Measurements from ENCODE around the gene PARP8. TPM values are rescaled to one million over a fixed set of nuclear protein-coding genes. Genes with fewer than 3 reads are reported as not detected.

Gene PARP8
- total and polyA plus RNA-seq, 9 of the 15 experiments (the other 6 are each of a cell fraction or from before 2014, with no cell fraction given) = 0.03 to 0.31 TPM; not detected in 7

DNA sequence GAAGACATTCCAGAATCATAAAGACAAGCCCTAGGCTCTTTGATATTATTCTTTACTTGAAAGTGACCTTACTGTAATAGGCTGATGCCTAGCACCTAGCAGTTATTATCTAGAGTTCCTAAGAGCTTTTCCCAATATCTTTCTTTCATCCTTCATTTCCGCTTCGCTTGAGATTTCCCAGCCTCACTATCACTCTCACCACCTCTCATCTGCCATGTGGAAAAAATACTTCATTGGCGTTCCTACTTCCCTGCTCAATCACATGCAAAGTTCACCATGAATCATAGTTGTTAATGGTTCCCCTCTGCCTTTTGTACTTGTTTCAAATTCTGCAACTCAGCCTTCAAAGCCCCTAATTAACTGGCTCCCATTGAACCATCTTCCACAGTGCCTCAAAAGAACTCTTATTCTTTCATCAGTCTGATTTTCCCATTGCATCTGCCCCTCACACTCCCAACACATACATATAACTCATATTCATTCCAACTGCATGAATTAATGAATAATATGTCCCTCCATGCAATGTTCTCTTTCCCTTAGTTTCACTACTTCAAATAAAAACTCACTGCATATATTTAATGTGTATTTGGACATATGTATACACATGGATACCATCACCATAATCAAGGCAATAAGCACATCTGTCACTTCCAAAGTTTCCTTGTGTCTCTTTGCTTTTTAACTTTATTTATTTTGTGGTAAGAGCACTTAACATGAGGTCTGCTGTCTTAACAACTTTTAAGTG, 221.6 kb downstream of the PARP8 start:
- Histone ChIP-seq H3K9ac (ENCODE audit: insufficient read depth in 1 of 2, low read depth in 2 of 2, low read length in 2 of 2) (no peak overlapping the region), H3K9me3 (replicated peaks; ENCODE audit: control insufficient read depth, insufficient read depth, low read depth, low read length) (no peaks in the 10 kb centered on the region), H3K4me2 (ENCODE audit: insufficient read depth, low read length) (no peak overlapping the region), H3K36me3 (ENCODE audit: control insufficient read depth, insufficient read depth, low read length) (no peaks in the 10 kb centered on the region), H3K27me3 (ENCODE audit: control insufficient read depth in 2 of 2, insufficient read depth in 2 of 2, low read length in 2 of 2) (no peaks in the 10 kb centered on the region), H3K27ac (ENCODE audit: extremely low read depth, low read depth, low read length) (no peak overlapping the region), H2AFZ (ENCODE audit: low read depth, low read length) (no peak overlapping the region), H4K20me1 (replicated peaks; ENCODE audit: control insufficient read depth, insufficient read depth, low read length) (no peaks in the 10 kb centered on the region), H3K79me2 (ENCODE audit: control insufficient read depth, insufficient read depth, low read length) (no peaks in the 10 kb centered on the region), H3K9me1 (ENCODE audit: control insufficient read depth, insufficient read depth, low read length) (no peaks in the 10 kb centered on the region), H3K4me1 (replicated peaks in 1 of 2; ENCODE audit: control insufficient read depth in 2 of 2, insufficient read depth in 2 of 2, low read length in 2 of 2) (no peaks in the 10 kb centered on the region), H3K4me3 (no peak overlapping the region)
- TF ChIP-seq ZNF695 (CRISPR knock-in tag; IDR thresholded peaks at IDR 0.05) = no peak
- TF ChIP-seq, protein P1, sequence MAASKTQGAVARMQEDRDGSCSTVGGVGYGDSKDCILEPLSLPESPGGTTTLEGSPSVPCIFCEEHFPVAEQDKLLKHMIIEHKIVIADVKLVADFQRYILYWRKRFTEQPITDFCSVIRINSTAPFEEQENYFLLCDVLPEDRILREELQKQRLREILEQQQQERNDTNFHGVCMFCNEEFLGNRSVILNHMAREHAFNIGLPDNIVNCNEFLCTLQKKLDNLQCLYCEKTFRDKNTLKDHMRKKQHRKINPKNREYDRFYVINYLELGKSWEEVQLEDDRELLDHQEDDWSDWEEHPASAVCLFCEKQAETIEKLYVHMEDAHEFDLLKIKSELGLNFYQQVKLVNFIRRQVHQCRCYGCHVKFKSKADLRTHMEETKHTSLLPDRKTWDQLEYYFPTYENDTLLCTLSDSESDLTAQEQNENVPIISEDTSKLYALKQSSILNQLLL (CRISPR knock-in tag; IDR thresholded peaks at IDR 0.05; ENCODE audit: borderline replicate concordance) = no peak
- no peak for TF ChIP-seq MYC (IDR thresholded peaks at IDR 0.05; ENCODE audit: low read depth, low read length)
- no peak for TF ChIP-seq MYC (CRISPR knock-in tag; IDR thresholded peaks at IDR 0.05; ENCODE audit: borderline replicate concordance, low read depth)
- no peak for TF ChIP-seq ZNF589 (CRISPR knock-in tag; IDR thresholded peaks at IDR 0.05; ENCODE audit: low read depth)
- TF ChIP-seq ZNF311 (CRISPR knock-in tag; IDR thresholded peaks at IDR 0.05) = no peak
- no peak for TF ChIP-seq ZNF134 (CRISPR knock-in tag; conservative IDR thresholded peaks at IDR 0.05)
- TF ChIP-seq ASH1L (IDR thresholded peaks at IDR 0.05; ENCODE audit: borderline replicate concordance, low read depth, partially characterized antibody) = no peak
- no peak for TF ChIP-seq SPI1 (IDR thresholded peaks at IDR 0.05; ENCODE audit: borderline replicate concordance, low read depth, low read length)
- TF ChIP-seq PTRF (tag; IDR thresholded peaks at IDR 0.05) = no peak
- TF ChIP-seq, protein P2, sequence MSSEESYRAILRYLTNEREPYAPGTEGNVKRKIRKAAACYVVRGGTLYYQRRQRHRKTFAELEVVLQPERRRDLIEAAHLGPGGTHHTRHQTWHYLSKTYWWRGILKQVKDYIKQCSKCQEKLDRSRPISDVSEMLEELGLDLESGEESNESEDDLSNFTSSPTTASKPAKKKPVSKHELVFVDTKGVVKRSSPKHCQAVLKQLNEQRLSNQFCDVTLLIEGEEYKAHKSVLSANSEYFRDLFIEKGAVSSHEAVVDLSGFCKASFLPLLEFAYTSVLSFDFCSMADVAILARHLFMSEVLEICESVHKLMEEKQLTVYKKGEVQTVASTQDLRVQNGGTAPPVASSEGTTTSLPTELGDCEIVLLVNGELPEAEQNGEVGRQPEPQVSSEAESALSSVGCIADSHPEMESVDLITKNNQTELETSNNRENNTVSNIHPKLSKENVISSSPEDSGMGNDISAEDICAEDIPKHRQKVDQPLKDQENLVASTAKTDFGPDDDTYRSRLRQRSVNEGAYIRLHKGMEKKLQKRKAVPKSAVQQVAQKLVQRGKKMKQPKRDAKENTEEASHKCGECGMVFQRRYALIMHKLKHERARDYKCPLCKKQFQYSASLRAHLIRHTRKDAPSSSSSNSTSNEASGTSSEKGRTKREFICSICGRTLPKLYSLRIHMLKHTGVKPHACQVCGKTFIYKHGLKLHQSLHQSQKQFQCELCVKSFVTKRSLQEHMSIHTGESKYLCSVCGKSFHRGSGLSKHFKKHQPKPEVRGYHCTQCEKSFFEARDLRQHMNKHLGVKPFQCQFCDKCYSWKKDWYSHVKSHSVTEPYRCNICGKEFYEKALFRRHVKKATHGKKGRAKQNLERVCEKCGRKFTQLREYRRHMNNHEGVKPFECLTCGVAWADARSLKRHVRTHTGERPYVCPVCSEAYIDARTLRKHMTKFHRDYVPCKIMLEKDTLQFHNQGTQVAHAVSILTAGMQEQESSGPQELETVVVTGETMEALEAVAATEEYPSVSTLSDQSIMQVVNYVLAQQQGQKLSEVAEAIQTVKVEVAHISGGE (CRISPR knock-in tag; IDR thresholded peaks at IDR 0.05) = no peak
- TF ChIP-seq PYGO2 (tag; IDR thresholded peaks at IDR 0.05) = no peak
- no peak for TF ChIP-seq JUNB (CRISPR knock-in tag; conservative IDR thresholded peaks at IDR 0.05)
- TF ChIP-seq, protein P3, sequence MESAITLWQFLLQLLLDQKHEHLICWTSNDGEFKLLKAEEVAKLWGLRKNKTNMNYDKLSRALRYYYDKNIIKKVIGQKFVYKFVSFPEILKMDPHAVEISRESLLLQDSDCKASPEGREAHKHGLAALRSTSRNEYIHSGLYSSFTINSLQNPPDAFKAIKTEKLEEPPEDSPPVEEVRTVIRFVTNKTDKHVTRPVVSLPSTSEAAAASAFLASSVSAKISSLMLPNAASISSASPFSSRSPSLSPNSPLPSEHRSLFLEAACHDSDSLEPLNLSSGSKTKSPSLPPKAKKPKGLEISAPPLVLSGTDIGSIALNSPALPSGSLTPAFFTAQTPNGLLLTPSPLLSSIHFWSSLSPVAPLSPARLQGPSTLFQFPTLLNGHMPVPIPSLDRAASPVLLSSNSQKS (CRISPR knock-in tag; IDR thresholded peaks at IDR 0.05) = no peak
- no peak for TF ChIP-seq FOSL1 (tag; conservative IDR thresholded peaks at IDR 0.05)
- no peak for TF ChIP-seq NFATC3 (IDR thresholded peaks at IDR 0.05)
- no peak for TF ChIP-seq PHTF2 (CRISPR knock-in tag; IDR thresholded peaks at IDR 0.05)
- WGBS (ENCODE audit: insufficient coverage, low coverage, missing lambda C conversion rate) = 0% methylated on average over 3 of the region's 3 CpGs
- ChIA-PET CTCF (ENCODE audit: low intra/inter-chr PET ratio) (no interaction called here), POLR2A (no interaction called here)
- in situ Hi-C loops (cut with MboI) = no loop called here
- BruUV-seq (replicated peaks) = no TSS peak
- FAIRE-seq = no peak
- ATAC-seq = no peak
- intact Hi-C loops (cut with micrococcal nuclease) = no loop called here
- DNase-seq (ENCODE audit: extremely low read depth in 1 of 4, low spot score in 3 of 4) = no peak
